CD4-positive, alpha-beta T cell treated with Interleukin-6 for 4 hours (primary cell): ENCODE data around the gene CRYBB1.
"Not testable (repeated sequence)": the region's sequence is repeated elsewhere in the genome, so short reads cannot be mapped to it uniquely, and the experiment has no call there.

ENCODE experiments used
- DNase-seq: peaks from one replicate; pipeline ENCODE4 v3.0.0-alpha.2; 2020; ENCODE audit warnings: mixed read lengths

CRYBB1 gene

DNA sequence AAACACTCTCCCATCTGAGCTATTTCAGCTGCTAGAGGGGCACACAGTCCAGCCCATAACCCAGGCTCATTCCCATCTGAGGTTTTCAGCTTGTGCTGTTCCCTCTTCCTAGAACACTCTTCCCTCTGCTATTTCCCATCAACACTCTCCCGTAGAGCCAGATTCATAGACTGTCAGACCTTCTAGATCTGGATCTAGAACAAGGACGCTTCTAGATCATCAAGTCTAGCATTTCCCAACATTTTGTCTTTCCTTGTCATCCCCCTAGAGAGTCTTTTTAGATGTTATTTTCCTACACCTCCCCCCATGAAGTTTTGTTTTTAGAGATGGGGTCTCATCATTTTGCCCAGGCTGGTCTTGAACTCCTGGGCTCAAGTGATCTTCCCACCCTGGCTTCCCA is 17.3 kb upstream of the CRYBB1 start:
- no peak for DNase-seq

DNA sequence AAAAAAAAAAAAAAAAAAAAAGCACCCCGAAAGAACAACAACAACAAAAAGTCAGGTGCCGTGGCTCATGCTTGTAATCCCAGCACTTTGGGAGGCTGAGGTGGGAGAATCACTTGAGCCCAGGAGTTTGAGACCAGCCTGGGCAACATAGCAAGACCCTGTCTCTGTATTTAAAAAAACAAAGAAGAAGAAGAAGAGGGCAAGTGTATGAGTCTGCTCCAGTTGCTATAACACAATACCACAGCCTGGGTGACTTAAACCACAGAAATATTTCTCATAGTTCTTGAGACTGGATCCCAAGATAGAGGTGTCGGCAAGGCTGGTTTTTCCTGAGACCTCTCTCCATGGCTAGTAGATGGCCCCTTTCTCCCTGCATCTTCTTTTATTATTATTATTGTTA is 16.4 kb upstream of the CRYBB1 start:
- DNase-seq, result no peak

- no peak for DNase-seq
Measured at GRCh38 chr22:26632422-26633155, 14.8 kb upstream of the CRYBB1 start.

DNA sequence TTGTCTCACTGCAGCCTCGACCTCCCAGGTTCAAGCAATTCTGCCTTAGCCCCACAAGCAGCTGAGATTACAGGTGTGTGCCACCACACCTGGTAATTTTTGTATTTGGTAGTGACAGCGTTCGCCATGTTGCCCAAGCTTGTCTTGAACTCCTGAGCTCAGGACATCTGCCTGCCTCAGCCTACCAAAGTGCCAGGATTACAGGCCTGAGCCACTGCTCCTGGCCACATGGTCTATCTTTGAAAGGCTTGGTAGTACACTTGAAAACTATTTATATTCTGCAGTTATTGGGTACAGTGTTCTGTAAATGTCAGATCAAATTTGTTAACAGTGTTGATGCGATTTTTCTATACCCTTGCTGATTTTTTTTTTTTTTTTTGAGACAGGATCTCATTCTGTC is 13.5 kb upstream of the CRYBB1 start:
- no peak for DNase-seq

GRCh38 chr22:26629988-26630761 is 12.3 kb upstream of the CRYBB1 start:
- DNase-seq, result no peak

- DNase-seq, result no peak
Measured at GRCh38 chr22:26624803-26625202, 7.0 kb upstream of the CRYBB1 start.

DNA sequence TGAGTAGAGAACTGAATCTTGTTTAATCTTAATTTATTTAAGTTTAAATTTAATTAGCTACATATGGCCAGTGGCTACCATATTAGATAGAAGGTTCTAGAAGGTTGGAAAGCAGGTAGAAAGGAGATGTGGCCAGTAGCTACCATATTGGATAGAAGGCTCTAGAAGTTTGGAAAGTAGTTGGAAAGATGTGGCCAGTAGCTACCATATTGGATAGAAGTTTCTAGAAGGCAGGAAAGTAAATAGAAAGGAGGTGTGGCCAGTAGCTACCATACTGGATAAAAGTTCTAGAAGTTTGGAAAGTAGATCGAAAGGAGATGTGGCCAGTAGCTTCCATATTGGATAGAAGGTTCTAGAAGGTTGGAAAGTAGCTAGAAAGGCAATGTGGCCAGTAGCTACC is 6.2 kb upstream of the CRYBB1 start:
- no peak for DNase-seq

GRCh38 chr22:26621663-26622062 is 3.8 kb upstream of the CRYBB1 start, which contains the start of gene CRYBA4:
Gene CRYBA4, plus strand, starts transcription at chr22:26621963. Its CDS starts 634 bp downstream, at chr22:26622597.
- no peak for DNase-seq

- no peak for DNase-seq
Measured at GRCh38 chr22:26620197-26620596, 2.4 kb upstream of the CRYBB1 start.

- DNase-seq, result no peak
Measured at GRCh38 chr22:26619510-26619909, 1.7 kb upstream of the CRYBB1 start.

DNA sequence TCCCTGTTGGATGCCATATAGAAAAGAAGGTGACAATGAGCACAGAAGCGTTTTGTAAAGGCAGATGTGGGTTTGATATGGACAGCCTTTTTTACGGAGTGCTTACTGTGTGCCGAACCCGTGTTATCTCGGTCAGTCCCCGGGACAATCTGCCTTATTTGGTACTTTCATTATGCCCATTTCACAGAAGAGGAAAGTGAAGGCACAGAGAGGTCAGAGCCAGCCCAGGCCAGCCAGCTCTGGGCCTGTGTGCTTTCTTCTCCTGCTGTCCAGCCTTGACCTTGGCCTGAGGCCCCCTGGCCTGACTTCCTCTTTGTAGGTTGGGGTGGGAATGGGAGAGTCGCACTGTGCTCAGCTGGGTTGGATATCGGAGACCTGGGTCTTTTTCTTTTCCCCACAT is 628 bp upstream of the CRYBB1 start:
- no peak for DNase-seq

GRCh38 chr22:26616650-26617049 is 1.2 kb downstream of the CRYBB1 start:
- DNase-seq, result no peak

DNA sequence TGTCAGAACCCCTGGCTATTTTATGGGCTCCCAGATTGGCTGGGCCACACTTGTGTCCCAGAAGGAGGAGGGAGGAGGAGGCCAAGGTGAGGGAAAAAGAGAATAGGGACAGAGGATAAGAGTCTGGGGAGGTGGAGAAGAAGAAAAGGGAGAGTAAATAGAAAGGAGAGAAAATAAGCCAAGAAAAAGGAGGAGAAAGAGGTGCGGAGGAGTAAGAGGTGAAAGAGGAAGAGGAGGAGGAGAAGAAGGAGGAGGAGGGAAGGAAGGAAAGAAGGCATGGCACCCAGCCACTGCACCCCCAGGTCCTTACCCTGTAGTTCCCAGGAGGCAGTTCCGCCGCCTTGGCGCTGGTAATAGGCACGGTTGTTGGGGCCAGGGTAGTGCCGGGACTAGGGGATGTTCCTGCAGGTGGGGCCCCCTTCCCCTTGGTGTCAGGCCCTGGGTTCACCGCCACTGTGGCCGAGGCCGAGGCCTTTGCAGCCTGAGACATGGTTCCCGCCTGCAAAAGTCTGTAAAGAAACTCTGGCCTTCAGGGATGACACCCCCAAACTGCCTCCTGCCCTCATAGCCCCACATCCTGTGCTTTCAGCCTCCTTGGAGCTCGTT is 1.9 kb downstream of the CRYBB1 start:
- no peak for DNase-seq

DNA sequence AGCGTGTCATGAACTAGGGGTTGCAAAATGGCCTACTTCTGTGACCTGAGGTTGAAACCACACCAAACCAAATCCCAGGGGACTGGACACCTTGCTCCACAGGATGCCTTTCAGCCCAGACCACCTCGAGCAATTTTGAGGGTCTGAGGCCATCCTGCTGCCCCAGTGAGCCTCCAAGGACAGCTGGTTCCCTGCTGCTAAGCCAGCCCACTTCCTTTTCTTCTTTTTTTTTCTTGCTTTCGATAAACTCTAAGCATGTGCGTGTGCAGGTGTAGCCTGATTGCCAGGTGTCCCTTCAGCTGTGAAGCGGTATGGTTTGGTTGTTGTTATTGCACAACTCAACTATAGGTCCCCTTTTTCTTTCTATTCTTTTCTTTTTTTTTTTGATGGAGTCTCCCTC is 2.7 kb downstream of the CRYBB1 start:
- DNase-seq, result no peak

DNA sequence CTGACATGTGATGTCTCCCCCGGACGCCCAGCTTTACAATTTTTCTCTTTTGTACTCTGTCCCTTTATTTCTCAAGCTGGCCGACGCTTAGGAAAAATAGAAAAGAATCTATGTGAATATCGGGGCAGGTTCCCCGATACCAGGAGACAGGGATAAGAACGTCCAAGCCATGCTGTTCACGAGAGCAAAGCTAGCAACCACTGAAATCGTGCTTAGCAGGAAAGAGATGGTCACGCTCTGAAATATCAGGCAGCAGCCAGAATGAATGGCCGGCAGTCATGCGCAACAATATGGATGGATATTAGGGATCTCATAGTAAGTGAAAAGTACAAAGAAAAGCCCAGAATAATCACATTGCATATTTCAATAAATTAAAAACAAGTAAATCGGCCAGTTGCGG is 3.5 kb downstream of the CRYBB1 start:
- DNase-seq, result no peak

DNA sequence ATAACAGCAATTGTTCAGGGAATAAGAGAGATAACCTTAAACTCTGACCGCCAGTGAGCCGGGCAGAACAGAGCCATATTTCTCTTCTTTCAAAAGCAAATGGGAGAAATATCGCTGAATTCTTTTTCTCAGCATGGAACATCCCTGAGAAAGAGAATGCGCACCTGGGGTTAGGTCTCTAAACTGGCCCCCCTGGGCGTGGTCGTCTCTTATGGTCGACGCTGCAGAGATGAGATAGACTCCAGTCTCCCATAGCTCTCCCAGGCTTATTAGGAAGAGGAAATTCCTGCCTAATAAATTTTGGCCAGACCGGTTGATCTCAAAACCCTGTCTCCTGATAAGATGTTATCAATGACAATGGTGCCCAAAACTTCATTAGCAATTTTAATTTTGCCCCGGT is 4.1 kb downstream of the CRYBB1 start:
- not testable (repeated sequence) for DNase-seq

DNA sequence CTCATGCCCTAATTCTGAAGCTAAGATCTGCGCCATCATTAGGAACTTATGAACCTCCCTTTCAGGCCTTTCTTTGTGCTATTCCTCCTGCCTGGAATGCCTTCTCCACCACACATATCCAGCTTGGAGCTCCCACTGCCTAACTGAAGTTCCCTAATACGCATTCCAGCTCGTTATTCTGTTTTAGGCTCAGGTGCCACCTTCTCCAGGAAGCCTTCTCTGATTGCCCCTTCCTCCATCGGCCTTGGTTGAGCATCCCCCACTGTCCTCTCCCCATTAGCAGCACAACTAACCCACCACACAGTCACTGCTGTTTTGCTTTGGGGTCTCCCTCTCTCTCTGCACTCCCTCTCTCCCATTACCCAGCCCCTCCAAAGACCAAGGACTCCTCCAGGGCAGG is 5.2 kb downstream of the CRYBB1 start:
- DNase-seq, result no peak

DNA sequence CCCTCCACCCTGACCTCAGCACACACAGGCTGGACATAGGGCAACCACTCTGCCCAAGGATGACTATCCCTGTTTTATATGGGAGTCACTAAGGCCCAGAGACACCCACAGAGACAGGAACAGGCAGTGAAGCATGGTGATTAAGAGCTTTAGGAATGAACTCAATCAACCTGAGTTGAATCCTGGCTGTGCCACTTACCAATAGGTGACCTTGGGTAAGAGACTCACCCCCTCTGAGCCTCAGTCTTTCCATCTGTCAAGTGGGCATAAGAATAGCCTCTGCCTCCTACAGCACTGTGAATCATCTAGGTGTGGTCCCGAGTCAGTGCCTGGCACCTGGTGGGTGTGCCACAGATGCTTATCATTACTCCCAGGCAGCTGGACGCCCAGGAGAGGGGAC is 6.8 kb downstream of the CRYBB1 start:
- no peak for DNase-seq

DNA sequence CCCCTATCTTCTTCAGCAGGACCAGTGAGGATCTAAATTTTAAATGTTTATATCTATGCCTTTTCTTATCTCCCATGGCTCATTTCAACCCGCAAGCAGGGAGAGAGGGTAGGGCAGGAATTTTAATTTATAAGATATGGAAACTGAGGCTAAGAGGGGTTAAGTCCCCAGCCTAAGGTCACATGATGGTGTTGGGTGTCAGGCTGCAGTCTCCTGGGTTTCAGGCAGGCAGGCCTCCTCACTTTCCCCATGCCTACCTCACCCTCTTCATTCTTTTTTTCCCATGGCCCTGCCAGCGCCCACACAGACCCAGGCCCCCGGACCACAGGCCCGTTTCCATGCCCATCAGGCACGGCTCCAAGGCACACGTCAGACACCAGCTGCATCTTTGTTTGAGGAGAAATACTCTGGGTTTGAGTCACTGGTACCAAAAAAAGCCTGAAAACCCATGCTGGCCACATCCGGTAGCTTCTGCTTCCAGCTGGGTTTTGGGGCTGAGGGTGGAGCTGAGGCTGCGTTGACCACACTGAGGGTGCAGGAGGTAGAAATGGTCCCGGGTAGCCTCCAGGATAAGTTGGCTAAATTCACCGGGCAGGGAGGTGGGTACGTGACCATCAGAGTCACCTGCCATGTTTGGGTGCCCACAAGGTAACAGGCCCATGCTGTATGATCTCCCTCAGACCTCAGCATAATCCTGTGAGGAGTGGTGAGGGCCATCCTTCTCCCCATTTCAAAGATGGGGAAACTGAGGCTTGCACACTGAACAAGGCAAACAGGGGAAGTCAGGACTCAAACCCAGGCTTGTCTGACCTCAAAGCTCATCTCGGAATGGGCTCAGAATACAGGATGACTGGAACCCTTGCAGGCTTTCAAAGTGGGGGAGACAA is 7.5 kb downstream of the CRYBB1 start:
- peak; percentile 46 for DNase-seq

GRCh38 chr22:26609287-26609686 is 8.5 kb downstream of the CRYBB1 start:
- DNase-seq, result no peak

- DNase-seq, result no peak
Measured at GRCh38 chr22:26608129-26608528, 9.7 kb downstream of the CRYBB1 start.

DNA sequence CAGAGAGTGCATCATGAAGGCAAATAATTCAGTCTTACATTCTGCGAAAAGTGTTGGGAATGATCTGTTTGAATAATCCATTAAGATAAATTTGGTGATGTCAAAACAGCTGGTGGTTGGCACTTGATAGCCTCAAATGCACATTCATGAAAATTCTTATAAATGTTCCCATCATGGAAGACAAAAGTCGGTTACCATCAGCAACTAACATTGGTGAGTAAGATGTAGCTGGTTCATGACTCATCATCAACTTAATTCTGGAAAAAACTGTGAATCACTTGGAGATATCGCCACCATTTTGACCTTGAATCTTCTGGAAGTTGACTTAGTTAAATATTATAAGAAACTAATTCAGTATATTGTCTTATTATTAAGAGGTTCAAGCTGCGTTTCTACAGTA is 11.2 kb downstream of the CRYBB1 start:
- DNase-seq, result no peak

GRCh38 chr22:26604368-26604767 is 13.5 kb downstream of the CRYBB1 start:
- no peak for DNase-seq
